GM12801 (cell line): ENCODE data around the gene CYP46A1.

Experiments used
- TF ChIP-seq, protein P1 (sequence below): IDR thresholded peaks from one replicate; pipeline ENCODE4 v1.5.1; 2011; ENCODE audit warnings: control low read depth; ENCODE audit not compliant: insufficient read length; ENCODE audit errors: extremely low read depth

CYP46A1 gene

DNA sequence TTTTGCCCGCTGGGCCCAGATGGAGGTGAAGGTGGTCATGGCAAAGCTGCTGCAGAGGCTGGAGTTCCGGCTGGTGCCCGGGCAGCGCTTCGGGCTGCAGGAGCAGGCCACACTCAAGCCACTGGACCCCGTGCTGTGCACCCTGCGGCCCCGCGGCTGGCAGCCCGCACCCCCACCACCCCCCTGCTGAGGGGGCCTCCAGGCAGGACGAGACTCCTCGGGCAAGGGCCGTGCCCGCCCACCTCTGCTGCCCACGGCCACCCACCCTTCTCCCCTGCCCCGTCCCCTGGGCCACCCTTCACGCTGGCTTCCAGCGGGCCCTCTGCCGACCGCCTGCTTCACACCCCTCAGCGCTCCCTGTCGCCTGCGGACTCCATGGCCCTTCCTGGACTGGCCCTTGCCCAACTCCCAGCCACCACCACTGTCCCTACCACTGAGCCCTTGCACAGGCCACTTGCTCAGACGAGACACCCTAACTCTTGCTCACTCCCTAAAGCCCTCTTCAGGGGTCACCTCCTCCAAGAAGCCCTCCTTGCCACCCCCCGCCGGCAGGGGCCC, 42.5 kb downstream of the CYP46A1 start:
- TF ChIP-seq, protein P1, sequence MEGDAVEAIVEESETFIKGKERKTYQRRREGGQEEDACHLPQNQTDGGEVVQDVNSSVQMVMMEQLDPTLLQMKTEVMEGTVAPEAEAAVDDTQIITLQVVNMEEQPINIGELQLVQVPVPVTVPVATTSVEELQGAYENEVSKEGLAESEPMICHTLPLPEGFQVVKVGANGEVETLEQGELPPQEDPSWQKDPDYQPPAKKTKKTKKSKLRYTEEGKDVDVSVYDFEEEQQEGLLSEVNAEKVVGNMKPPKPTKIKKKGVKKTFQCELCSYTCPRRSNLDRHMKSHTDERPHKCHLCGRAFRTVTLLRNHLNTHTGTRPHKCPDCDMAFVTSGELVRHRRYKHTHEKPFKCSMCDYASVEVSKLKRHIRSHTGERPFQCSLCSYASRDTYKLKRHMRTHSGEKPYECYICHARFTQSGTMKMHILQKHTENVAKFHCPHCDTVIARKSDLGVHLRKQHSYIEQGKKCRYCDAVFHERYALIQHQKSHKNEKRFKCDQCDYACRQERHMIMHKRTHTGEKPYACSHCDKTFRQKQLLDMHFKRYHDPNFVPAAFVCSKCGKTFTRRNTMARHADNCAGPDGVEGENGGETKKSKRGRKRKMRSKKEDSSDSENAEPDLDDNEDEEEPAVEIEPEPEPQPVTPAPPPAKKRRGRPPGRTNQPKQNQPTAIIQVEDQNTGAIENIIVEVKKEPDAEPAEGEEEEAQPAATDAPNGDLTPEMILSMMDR = no peak

DNA sequence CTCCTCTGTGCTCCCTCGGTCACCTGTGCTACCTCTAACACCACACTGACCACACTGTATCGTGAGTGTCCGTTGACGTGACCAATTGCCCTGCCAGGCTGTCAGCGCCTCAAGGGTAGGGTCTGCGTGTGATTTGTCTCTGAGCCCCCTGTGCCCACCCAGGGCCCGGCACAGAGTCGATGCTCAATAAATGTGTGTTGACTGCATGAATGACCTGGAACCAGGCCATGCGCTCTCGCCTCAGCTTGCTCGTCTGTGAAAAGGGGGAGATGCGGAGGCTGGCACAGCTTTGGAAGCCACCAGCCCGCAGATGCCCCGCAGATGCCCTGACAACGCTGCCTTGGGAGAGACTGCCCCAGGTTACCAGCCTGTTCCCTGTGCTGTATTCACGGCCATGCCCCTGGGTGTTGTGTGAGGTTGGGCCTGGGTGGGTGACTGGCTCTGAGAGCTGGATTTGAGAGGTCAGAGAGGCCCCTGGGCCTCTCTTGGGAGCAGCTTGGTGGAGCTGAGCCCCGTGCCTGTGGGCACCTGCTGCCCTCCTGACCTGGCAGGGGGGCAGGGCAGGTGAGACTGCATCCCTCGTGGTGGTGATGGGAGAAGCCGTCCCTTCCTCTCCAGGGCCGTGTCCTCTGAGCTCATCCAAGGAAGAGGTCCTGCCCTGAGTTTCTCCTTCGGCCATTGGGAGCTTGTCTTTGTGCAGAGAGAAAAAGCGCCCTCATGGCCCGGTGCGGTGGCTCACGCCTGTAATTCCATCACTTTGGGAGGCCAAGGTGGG, 43.2 kb downstream of the CYP46A1 start:
- TF ChIP-seq, protein P1 = no peak

DNA sequence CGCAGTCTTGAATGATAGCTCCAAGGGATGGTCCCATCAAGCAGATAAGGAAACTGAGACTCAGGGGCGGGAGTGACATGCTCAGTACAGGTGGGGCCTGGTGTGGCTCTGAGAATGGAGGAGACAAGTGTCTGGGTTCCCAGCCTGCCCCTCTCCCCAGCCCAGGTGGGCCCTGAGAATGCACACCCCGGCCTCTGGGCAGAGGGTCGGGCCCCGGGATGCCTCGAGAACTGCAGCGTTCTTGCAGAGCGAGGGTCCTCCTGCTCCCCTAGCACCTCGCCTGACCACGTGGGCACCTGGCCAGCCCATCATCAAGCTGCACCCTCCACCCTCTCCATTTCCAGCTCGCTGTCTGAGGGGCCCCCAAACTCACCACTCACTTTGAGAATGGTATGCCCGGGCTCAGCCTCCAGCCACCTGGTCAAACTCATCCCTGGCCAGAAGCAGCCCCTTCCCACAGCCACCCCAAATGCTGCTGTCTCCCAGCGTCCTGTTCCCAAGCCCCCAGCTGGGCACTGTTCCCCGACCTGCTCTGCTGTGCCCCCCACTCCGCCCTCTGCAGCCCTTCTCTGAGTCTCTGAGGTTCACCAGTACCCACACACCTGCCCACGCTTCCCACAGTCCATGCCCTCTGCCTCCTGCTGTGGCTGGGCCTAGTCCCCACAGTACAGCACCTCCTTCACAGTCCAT, 44.3 kb downstream of the CYP46A1 start:
- TF ChIP-seq, protein P1 = no peak

DNA sequence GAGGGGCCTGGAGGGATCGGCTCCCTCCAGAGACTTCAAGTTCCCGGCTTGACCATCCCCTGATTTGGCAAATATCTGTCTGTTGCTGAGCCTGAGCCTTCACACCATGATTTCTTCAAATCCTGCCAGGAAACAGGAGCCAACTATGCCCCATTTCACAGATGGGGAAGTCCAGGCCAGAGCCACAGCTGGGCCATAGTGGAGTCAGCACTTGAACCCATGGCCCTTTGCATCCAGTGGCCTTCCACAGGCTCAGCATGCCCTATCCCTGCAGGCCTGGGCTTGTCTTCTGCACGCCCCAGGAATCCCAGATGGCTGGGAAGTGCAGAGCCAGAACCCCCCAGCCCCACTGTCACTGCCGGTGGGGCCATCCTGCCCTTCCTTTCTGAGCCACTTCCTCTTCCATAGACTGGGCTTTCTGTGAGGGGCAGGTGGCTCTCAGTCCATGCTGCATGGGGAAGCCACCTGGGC, 44.9 kb downstream of the CYP46A1 start:
- TF ChIP-seq, protein P1 = no peak

DNA sequence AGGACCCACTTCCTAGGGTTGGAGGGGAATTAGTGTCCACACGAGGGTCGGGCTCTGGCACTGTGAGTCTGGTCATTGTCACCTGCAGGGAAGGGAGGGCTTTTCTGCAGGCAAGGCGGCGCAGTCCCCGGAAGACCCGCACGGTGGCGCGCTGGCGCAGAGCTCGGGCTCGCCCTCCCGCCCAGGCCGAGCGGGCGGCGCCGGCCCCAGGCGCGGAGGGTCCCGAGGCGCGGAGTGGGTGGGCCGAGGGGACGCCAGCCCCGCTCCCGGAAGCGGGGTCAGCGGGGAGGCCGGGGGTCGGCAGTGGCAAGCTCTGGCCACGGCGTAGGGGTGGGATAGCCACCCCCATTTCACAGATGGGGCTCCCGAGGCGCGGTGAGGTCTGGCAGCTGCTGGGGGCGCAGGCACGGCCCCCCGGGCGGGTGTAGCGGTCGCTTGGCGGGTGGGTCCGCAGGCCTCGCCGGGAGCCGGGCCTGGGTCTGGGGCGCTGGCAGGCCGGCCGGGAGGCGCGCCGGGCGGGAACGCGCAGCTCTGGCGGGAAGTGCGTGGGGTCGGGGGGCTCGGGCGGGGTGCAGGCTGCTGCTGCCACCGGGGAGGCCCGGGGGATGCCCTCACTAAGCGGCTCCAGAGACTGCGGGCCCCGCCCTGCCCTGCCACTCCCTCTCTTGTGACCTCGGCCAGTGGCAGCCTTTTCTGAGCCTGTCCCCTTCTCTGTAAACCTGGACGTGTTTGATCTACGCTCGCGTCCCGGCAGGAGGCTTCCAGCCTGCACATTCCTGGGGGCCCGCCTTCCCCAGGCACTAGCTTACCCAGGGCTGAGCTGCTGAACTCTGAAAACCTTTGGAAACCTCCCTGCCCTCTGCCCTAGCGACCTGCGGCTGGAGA, 46.1 kb downstream of the CYP46A1 start:
- TF ChIP-seq, protein P1 = no peak

DNA sequence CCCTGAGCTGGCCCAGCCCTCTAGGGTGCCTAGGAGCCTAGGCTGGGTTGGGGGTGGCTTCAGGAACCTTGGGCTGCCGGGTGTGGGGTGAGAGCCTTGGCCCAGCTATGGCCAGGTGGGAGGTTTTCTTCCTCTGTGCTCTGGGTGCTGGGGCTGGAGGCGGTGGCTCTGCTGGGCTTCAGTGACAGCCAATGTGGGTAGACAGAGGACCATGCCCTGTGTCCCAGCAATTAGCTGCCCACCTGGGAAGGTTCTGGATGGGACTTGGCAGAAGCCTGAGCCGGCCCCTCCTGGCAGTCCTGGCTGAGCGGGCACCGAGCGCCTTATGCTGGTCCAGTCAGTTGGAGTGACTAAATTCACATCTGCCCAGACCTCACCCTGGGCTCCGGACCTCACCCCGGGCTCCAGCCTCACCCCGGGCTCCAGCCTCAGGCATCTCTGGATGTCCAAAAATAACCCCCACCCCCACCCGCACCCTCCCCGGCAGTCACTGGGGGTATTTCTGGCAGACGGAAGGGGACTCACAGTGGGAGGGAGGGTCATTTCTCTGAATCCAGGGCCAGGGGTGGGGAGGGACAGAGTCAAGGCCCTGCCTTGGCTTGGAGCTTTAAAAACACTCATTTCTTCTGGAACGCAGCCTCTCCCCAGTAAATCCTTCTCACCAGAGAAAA, 46.9 kb downstream of the CYP46A1 start:
- TF ChIP-seq, protein P1 = no peak
